ENCODE measurements around the gene NPHP4. TPM values are rescaled to one million over a fixed set of nuclear protein-coding genes. Genes with fewer than 3 reads are reported as not detected.
"Not testable (repeated sequence)": the region's sequence is repeated elsewhere in the genome, so short reads cannot be mapped to it uniquely, and the experiment has no call there.

Gene NPHP4
- total RNA-seq, 1 donor = 8.0 TPM

DNA sequence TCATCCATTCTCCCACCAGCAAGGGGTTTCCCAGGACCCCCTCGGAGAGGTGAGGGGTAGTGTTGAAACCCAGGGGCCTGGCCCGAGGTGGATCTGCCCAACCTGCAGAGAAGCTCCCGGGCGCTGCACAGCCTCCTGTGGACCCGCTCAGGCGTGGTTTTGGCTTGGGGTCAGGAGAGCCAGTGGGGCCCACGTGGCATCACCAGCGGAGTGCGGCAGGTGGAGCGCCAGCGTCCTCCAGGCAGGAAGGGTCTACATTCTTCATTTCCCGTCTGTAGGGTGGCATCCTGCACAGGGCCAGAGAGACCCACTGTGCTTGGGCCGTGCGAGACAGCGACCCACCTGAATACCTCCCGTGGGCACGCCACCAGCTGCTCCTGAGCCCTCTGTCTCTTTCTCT is 135.2 kb downstream of the NPHP4 start:
- no peak overlapping the region for H3K27ac ChIP-seq (ENCODE audit: low read depth, low read length)
- no peaks in the 10 kb centered on the region for H3K27me3 ChIP-seq (ENCODE audit: insufficient read depth, low read length)
- no peaks in the 10 kb centered on the region for H3K9me3 ChIP-seq (ENCODE audit: low read depth, low read length)
- no peak overlapping the region for H2AFZ ChIP-seq (ENCODE audit: low read length)
- H3K4me3 ChIP-seq (ENCODE audit: insufficient read depth, low read length) = no peak overlapping the region
- TF ChIP-seq, protein P1, sequence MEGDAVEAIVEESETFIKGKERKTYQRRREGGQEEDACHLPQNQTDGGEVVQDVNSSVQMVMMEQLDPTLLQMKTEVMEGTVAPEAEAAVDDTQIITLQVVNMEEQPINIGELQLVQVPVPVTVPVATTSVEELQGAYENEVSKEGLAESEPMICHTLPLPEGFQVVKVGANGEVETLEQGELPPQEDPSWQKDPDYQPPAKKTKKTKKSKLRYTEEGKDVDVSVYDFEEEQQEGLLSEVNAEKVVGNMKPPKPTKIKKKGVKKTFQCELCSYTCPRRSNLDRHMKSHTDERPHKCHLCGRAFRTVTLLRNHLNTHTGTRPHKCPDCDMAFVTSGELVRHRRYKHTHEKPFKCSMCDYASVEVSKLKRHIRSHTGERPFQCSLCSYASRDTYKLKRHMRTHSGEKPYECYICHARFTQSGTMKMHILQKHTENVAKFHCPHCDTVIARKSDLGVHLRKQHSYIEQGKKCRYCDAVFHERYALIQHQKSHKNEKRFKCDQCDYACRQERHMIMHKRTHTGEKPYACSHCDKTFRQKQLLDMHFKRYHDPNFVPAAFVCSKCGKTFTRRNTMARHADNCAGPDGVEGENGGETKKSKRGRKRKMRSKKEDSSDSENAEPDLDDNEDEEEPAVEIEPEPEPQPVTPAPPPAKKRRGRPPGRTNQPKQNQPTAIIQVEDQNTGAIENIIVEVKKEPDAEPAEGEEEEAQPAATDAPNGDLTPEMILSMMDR (IDR thresholded peaks at IDR 0.05; ENCODE audit: extremely low read depth, low read depth, low read length) = no peak
- no peaks in the 10 kb centered on the region for H3K79me2 ChIP-seq (ENCODE audit: insufficient read depth, low read length)
- H3K4me1 ChIP-seq (ENCODE audit: insufficient read depth, low read length) = no peaks in the 10 kb centered on the region
- H3K4me2 ChIP-seq (ENCODE audit: insufficient read depth, low read length) = no peak overlapping the region
- H3K36me3 ChIP-seq (ENCODE audit: insufficient read depth, low read length) = no peaks in the 10 kb centered on the region
- no peaks in the 10 kb centered on the region for H4K20me1 ChIP-seq (ENCODE audit: insufficient read depth, low read length)
- no peak for DNase-seq (ENCODE audit: insufficient read length, low spot score, missing footprints)

DNA sequence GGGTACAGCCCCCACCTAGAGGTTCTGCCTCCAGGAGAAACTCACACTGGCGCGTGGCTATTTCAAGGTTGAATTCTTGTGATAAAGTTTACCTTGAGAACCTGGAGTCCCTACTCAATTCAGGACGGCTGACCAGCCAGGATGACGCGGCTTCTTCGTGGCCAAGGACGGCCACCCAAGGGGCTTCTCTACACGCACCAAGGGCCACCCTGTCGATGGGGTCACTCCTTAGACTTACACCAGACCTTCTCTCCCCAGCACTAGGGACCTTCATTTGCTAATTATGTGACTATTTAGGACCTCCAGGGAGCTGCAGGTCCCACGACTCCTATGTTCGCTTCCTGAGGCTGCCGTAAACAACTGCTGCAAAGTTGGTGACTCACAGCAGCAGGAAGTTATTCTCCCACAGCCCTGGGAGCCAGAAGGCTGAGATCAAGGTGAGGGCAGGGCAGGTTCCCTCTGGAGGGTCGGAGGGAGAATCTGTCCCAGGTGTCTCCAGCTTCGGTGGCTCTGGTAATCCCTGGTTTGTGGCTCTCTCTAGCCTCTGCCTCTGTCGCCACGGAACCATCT is 135.9 kb downstream of the NPHP4 start:
- H3K27ac ChIP-seq (ENCODE audit: low read depth, low read length) = no peak overlapping the region
- TF ChIP-seq, protein P1 (IDR thresholded peaks at IDR 0.05; ENCODE audit: extremely low read depth, low read depth, low read length) = no peak
- H3K4me3 ChIP-seq (ENCODE audit: insufficient read depth, low read length) = no peak overlapping the region
- H3K4me2 ChIP-seq (ENCODE audit: insufficient read depth, low read length) = no peak overlapping the region
- no peak overlapping the region for H2AFZ ChIP-seq (ENCODE audit: low read length)
- H3K79me2 ChIP-seq (ENCODE audit: insufficient read depth, low read length) = no peaks in the 10 kb centered on the region
- no peaks in the 10 kb centered on the region for H3K4me1 ChIP-seq (ENCODE audit: insufficient read depth, low read length)
- no peaks in the 10 kb centered on the region for H3K9me3 ChIP-seq (ENCODE audit: low read depth, low read length)
- H4K20me1 ChIP-seq (ENCODE audit: insufficient read depth, low read length) = no peaks in the 10 kb centered on the region
- H3K27me3 ChIP-seq (ENCODE audit: insufficient read depth, low read length) = no peaks in the 10 kb centered on the region
- DNase-seq (ENCODE audit: insufficient read length, low spot score, missing footprints) = peak; percentile 94
- H3K36me3 ChIP-seq (ENCODE audit: insufficient read depth, low read length) = no peaks in the 10 kb centered on the region

- H3K27me3 ChIP-seq (ENCODE audit: insufficient read depth, low read length) = no peaks in the 10 kb centered on the region
- no peak overlapping the region for H3K27ac ChIP-seq (ENCODE audit: low read depth, low read length)
- H2AFZ ChIP-seq (ENCODE audit: low read length) = no peak overlapping the region
- DNase-seq (ENCODE audit: insufficient read length, low spot score, missing footprints) = peak; percentile 91
- TF ChIP-seq, protein P1 (IDR thresholded peaks at IDR 0.05; ENCODE audit: extremely low read depth, low read depth, low read length) = no peak
- no peak overlapping the region for H3K4me2 ChIP-seq (ENCODE audit: insufficient read depth, low read length)
- no peaks in the 10 kb centered on the region for H3K79me2 ChIP-seq (ENCODE audit: insufficient read depth, low read length)
- H3K36me3 ChIP-seq (ENCODE audit: insufficient read depth, low read length) = no peaks in the 10 kb centered on the region
- H3K4me3 ChIP-seq (ENCODE audit: insufficient read depth, low read length) = no peak overlapping the region
- no peaks in the 10 kb centered on the region for H3K9me3 ChIP-seq (ENCODE audit: low read depth, low read length)
- no peaks in the 10 kb centered on the region for H3K4me1 ChIP-seq (ENCODE audit: insufficient read depth, low read length)
- H4K20me1 ChIP-seq (ENCODE audit: insufficient read depth, low read length) = no peaks in the 10 kb centered on the region
Observed at GRCh38 chr1:5855196-5855897, 136.9 kb downstream of the NPHP4 start.

DNA sequence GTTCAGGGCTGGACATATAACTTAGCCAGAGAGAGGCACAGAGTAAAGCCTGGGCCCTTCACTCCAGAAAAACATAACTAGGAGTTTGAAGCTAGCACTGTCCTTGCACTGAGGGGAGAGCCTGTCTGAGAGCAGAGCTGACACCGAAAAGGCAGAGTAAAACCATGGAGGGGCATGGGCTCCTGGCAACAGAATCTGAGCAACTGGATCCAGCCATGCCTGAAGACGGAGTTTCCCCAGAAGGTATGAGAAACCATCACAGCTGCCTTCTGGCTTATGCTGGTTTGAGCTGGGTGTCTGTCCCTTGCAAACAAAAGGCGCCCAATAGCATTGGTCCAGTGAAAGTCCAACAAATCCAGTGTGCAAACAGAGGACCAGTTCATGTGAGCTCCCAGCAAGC is 137.5 kb downstream of the NPHP4 start:
- DNase-seq (ENCODE audit: insufficient read length, low spot score, missing footprints) = no peak
- H3K4me1 ChIP-seq (ENCODE audit: insufficient read depth, low read length) = no peaks in the 10 kb centered on the region
- no peak overlapping the region for H3K4me3 ChIP-seq (ENCODE audit: insufficient read depth, low read length)
- H4K20me1 ChIP-seq (ENCODE audit: insufficient read depth, low read length) = no peaks in the 10 kb centered on the region
- TF ChIP-seq, protein P1 (IDR thresholded peaks at IDR 0.05; ENCODE audit: extremely low read depth, low read depth, low read length) = no peak
- no peaks in the 10 kb centered on the region for H3K79me2 ChIP-seq (ENCODE audit: insufficient read depth, low read length)
- H3K36me3 ChIP-seq (ENCODE audit: insufficient read depth, low read length) = no peaks in the 10 kb centered on the region
- H3K27me3 ChIP-seq (ENCODE audit: insufficient read depth, low read length) = no peaks in the 10 kb centered on the region
- H3K4me2 ChIP-seq (ENCODE audit: insufficient read depth, low read length) = no peak overlapping the region
- H2AFZ ChIP-seq (ENCODE audit: low read length) = no peak overlapping the region
- H3K27ac ChIP-seq (ENCODE audit: low read depth, low read length) = no peak overlapping the region
- no peaks in the 10 kb centered on the region for H3K9me3 ChIP-seq (ENCODE audit: low read depth, low read length)

DNA sequence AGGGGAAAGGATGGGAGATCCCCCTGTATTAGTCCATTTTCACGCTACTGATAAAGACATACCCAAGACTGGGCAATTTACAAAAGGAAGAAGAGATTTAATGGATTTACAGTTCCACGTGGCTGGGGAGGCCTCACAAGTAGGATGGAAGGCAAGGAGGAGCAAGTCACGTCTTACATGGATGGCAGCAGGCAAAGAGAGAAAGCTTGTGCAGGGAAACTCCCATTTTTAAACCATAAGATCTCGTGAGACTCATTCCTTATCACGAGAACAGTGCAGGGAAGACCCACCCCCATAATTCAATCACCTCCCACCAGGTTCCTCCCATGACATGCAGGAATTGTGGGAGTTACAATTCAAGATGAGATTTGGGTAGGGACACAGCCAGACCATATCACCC is 138.4 kb downstream of the NPHP4 start:
- H4K20me1 ChIP-seq (ENCODE audit: insufficient read depth, low read length); H3K4me3 ChIP-seq (ENCODE audit: insufficient read depth, low read length); H3K4me1 ChIP-seq (ENCODE audit: insufficient read depth, low read length); DNase-seq (ENCODE audit: insufficient read length, low spot score, missing footprints); H3K27me3 ChIP-seq (ENCODE audit: insufficient read depth, low read length); H3K36me3 ChIP-seq (ENCODE audit: insufficient read depth, low read length); H2AFZ ChIP-seq (ENCODE audit: low read length); H3K27ac ChIP-seq (ENCODE audit: low read depth, low read length); H3K79me2 ChIP-seq (ENCODE audit: insufficient read depth, low read length); H3K4me2 ChIP-seq (ENCODE audit: insufficient read depth, low read length); H3K9me3 ChIP-seq (ENCODE audit: low read depth, low read length): not testable (repeated sequence)
